K562 (cell line): ENCODE data around the gene PGAP3. TPM values are rescaled to one million over a fixed set of nuclear protein-coding genes. Genes with fewer than 3 reads are reported as not detected.

ENCODE experiments used
- ESRRA ChIP-seq: fragments of 450-650 bp; IDR thresholded peaks from 2 replicates; pipeline ENCODE4 v1.6.1; 2014; ENCODE audit warnings: low read depth, mild to moderate bottlenecking, moderate library complexity, borderline replicate concordance
- EWSR1 ChIP-seq: fragments of 450-650 bp; IDR thresholded peaks from 2 replicates; pipeline ENCODE4 v1.6.1; 2018; ENCODE audit warnings: borderline replicate concordance, mild to moderate bottlenecking, low read depth, moderate library complexity; ENCODE audit not compliant: partially characterized antibody
- HDAC1 ChIP-seq, 2 experiments: fragments of 450-650 bp; IDR thresholded peaks; 2 replicates each; pipeline ENCODE4 v1.6.1; 2016 to 2017; ENCODE audit warnings: inconsistent platforms in 1 of 2, mild to moderate bottlenecking in 1 of 2, moderate library complexity in 1 of 2
- TCF7L2 ChIP-seq: fragments of 150-350 bp; IDR thresholded peaks from 2 replicates; pipeline ENCODE4 v1.6.1; 2016; ENCODE audit warnings: low read depth, mild to moderate bottlenecking, low read length, moderate library complexity
- ZBTB11 ChIP-seq, 3 experiments: fragments of 200-800 bp in 1 of 3; fragments of 250-450 bp in 1 of 3; fragments of 450-650 bp in 1 of 3; sonication (Bioruptor Pico) in 1 of 3; sonication (Bioruptor generic) in 1 of 3; formaldehyde crosslinking in 1 of 3; IDR thresholded peaks; 2 replicates each; pipeline versions ENCODE4 v1.6.1 to v1.8.0; 2016 to 2022; ENCODE audit warnings: mild to moderate bottlenecking in 2 of 3, missing genetic modification characterization in 2 of 3, missing compliant biosample characterization in 1 of 3, moderate library complexity in 1 of 3
- ZBTB17 ChIP-seq: fragments of 450-650 bp; formaldehyde crosslinking; IDR thresholded peaks from 2 replicates; pipeline ENCODE4 v1.4.0; 2020; ENCODE audit warnings: mild to moderate bottlenecking
- ZBTB40 ChIP-seq, 2 experiments: fragments of 450-650 bp in 1 of 2; sonication (generic) in 1 of 2; formaldehyde crosslinking in 1 of 2; IDR thresholded peaks; 2 replicates each; pipeline versions ENCODE4 v1.7.1 to v1.9.0; 2016 to 2022; ENCODE audit warnings: inconsistent platforms in 1 of 2, mild to moderate bottlenecking in 1 of 2, missing genetic modification reagents in 1 of 2
- ZBTB7A ChIP-seq: IDR thresholded peaks from 2 replicates; pipeline ENCODE4 v1.6.1; 2011; ENCODE audit warnings: low read depth, mild to moderate bottlenecking, low read length, moderate library complexity, borderline replicate concordance; ENCODE audit not compliant: control insufficient read depth
- polyA plus RNA-seq, 8 experiments: library from polyadenylated mRNA; depleted of rRNA in 4 of 8; stranded (reverse) in 5 of 8; unstranded in 3 of 8; fragments of >200 nt; fragmentation: Nextera tagmentation in 2 of 8; fragmentation: Illumina TruSeq in 1 of 8; extraction: Ambion mirVana in 2 of 8; extraction: Trizol in 1 of 8; gene quantifications; 2 replicates each; pipeline versions ENCODE4 v1.2.1 to v1.2.3, GENCODE V29; 2011 to 2014; ENCODE audit warnings: inconsistent platforms in 1 of 8, missing spikeins in 1 of 8
- total RNA-seq, 7 experiments: library from RNA; depleted of rRNA in 6 of 7; stranded (reverse); fragments of >200 nt in 6 of 7; fragmentation: Illumina TruSeq in 2 of 7; extraction: Trizol in 2 of 7; gene quantifications; 2 replicates each; pipeline versions ENCODE4 v1.2.1 to v1.2.3, GENCODE V29; 2011 to 2021; ENCODE audit warnings: low replicate concordance in 1 of 7

PGAP3 gene
- total and polyA plus RNA-seq, 9 of the 15 experiments (the other 6 are each of a cell fraction or from before 2014, with no cell fraction given), result 0.38 to 9.4 (median 4.5) TPM

GRCh38 chr17:39687546-39688474, at the start of gene PGAP3 (continued):
- TF ChIP-seq EWSR1 (no peak), ESRRA (peak; percentile 52; the same call in 1 of the 2 replicates), ZBTB17 (CRISPR knock-in tag) (no peak), TCF7L2 (no peak), ZBTB11 (CRISPR knock-in tag; IDR thresholded peaks at IDR 0.05) (peak; percentile 78 to 99 (median 79); a peak in 5 of 6 replicates), HDAC1 (IDR thresholded peaks at IDR 0.05) (peak in 1 of 2 experiments; percentile 21; a peak in 1 of 4 replicates), ZBTB7A (peak; percentile 47; the same call in 1 of the 2 replicates), ZBTB40 (IDR thresholded peaks at IDR 0.05) (peak; percentile 98), ZBTB40 (CRISPR knock-in tag; IDR thresholded peaks at IDR 0.05) (no peak)
